Astrocyte (in vitro differentiated cells and primary cell): ENCODE results near the gene TEX10. TPM values are rescaled to one million over a fixed set of nuclear protein-coding genes. Genes with fewer than 3 reads are reported as not detected.

ENCODE experiments used
- DNase-seq: peaks from one replicate; pipeline ENCODE4 v3.0.0-alpha.2; 2010; ENCODE audit warnings: low read depth
- FAIRE-seq: peaks from 2 replicates; lab custom pipeline; 2011; peaks lifted over from hg19 to GRCh38; lab: Jason Lieb, UNC
- H2AFZ ChIP-seq: 2 replicates; pipeline ENCODE4 v1.6.0; 2012; ENCODE audit warnings: low read depth, low read length, inconsistent platforms
- H3K27ac ChIP-seq: 2 replicates; pipeline ENCODE4 v1.5.1; 2011; ENCODE audit warnings: low read depth, low read length, inconsistent platforms
- H3K27me3 ChIP-seq: 2 replicates; pipeline ENCODE4 v1.6.0; 2011; ENCODE audit warnings: low read length, inconsistent platforms; ENCODE audit not compliant: insufficient read depth
- H3K36me3 ChIP-seq: 2 replicates; pipeline ENCODE4 v1.5.1; 2011; ENCODE audit warnings: low read length, inconsistent platforms; ENCODE audit not compliant: insufficient read depth
- H3K4me1 ChIP-seq: 2 replicates; pipeline ENCODE4 v1.5.1; 2011; ENCODE audit warnings: low read length, inconsistent platforms; ENCODE audit not compliant: insufficient read depth
- H3K4me2 ChIP-seq: 2 replicates; pipeline ENCODE4 v1.6.0; 2012; ENCODE audit warnings: low read length, inconsistent platforms
- H3K4me3 ChIP-seq: 2 replicates; pipeline ENCODE4 v1.5.1; 2011; ENCODE audit warnings: low read depth, mild to moderate bottlenecking, low read length, inconsistent platforms; ENCODE audit not compliant: insufficient read depth
- H3K79me2 ChIP-seq: 2 replicates; pipeline ENCODE4 v1.6.0; 2012; ENCODE audit warnings: mild to moderate bottlenecking, low read length, inconsistent platforms; ENCODE audit not compliant: insufficient read depth
- H3K9ac ChIP-seq: 2 replicates; pipeline ENCODE4 v1.6.0; 2012; ENCODE audit warnings: mild to moderate bottlenecking, low read length, inconsistent platforms
- H3K9me3 ChIP-seq: 2 replicates; pipeline ENCODE4 v1.5.1; 2012; ENCODE audit warnings: low read depth, mild to moderate bottlenecking, low read length, inconsistent platforms; ENCODE audit not compliant: insufficient read depth
- H4K20me1 ChIP-seq: 2 replicates; pipeline ENCODE4 v1.6.0; 2012; ENCODE audit warnings: low read length, inconsistent platforms; ENCODE audit not compliant: insufficient read depth
- H3K27ac Mint-ChIP-seq: one replicate; pipeline ENCODE4 v1.8.0; 2021; ENCODE audit warnings: mild to moderate bottlenecking, mixed read lengths; ENCODE audit not compliant: unreplicated experiment
- H3K27me3 Mint-ChIP-seq: one replicate; pipeline ENCODE4 v1.8.0; 2021; ENCODE audit warnings: low read depth, mixed read lengths; ENCODE audit not compliant: unreplicated experiment
- H3K36me3 Mint-ChIP-seq: one replicate; pipeline ENCODE4 v1.8.0; 2021; ENCODE audit warnings: low read depth, mixed read lengths; ENCODE audit not compliant: unreplicated experiment
- H3K4me1 Mint-ChIP-seq: one replicate; pipeline ENCODE4 v1.8.0; 2021; ENCODE audit warnings: low read depth, mixed read lengths; ENCODE audit not compliant: unreplicated experiment
- H3K4me3 Mint-ChIP-seq: one replicate; pipeline ENCODE4 v1.8.0; 2021; ENCODE audit warnings: mild to moderate bottlenecking, moderate library complexity, mixed read lengths; ENCODE audit not compliant: unreplicated experiment
- H3K9me3 Mint-ChIP-seq: one replicate; pipeline ENCODE4 v1.8.0; 2021; ENCODE audit warnings: mild to moderate bottlenecking, mixed read lengths; ENCODE audit not compliant: unreplicated experiment
- EZH2 ChIP-seq: IDR thresholded peaks from 2 replicates; pipeline ENCODE4 v1.6.1; 2012; ENCODE audit warnings: mild to moderate bottlenecking, low read length, inconsistent platforms; ENCODE audit not compliant: insufficient read depth
- total RNA-seq: library from RNA; stranded (reverse); gene quantifications from 2 replicates; pipeline ENCODE4 v1.2.1, GENCODE V29; 2021
- TF ChIP-seq, protein P1 (sequence below): IDR thresholded peaks from 2 replicates; pipeline ENCODE4 v1.5.1; 2011; ENCODE audit warnings: low read depth, mild to moderate bottlenecking, inconsistent platforms, low read length, moderate library complexity; ENCODE audit not compliant: insufficient read depth

Gene TEX10
- total RNA-seq, 1 donor from 2014 or later: 35.1 TPM

DNA sequence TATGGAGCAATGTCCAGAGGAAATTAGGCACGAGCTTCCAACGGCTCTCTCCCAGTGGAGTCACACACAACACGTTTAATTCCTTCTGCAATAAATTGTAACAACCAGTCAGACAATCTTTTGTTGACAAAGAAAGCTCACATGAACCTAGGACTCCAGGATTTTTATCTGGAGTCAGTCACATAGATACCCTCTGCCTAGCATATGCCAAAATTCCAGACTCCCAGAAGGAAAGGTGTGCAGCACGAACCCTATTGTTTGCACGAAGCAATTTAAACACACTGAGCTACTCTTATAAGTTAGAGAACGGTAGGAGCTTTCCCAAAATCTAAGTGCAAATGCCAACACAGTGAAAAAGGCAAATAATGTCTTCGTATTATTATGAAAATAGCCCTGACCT, 67.1 kb downstream of the TEX10 start:
- no peak overlapping the region for H3K9ac ChIP-seq
- no peak overlapping the region for H3K4me3 Mint-ChIP-seq
- no peaks in the 10 kb centered on the region for H3K79me2 ChIP-seq
- no peak overlapping the region for H2AFZ ChIP-seq
- H3K9me3 ChIP-seq: no peaks in the 10 kb centered on the region
- H3K4me3 ChIP-seq: no peak overlapping the region
- no peak overlapping the region for H3K4me2 ChIP-seq
- no peak overlapping the region for H3K27ac ChIP-seq
- peaks cover 3% of the 10 kb centered on the region for H3K9me3 Mint-ChIP-seq
- no peak overlapping the region for H3K27ac Mint-ChIP-seq
- FAIRE-seq (no peak), DNase-seq (no peak)
- peaks cover 3% of the 10 kb centered on the region for H3K4me1 Mint-ChIP-seq
- no peaks in the 10 kb centered on the region for H3K4me1 ChIP-seq
- TF ChIP-seq, protein P1, sequence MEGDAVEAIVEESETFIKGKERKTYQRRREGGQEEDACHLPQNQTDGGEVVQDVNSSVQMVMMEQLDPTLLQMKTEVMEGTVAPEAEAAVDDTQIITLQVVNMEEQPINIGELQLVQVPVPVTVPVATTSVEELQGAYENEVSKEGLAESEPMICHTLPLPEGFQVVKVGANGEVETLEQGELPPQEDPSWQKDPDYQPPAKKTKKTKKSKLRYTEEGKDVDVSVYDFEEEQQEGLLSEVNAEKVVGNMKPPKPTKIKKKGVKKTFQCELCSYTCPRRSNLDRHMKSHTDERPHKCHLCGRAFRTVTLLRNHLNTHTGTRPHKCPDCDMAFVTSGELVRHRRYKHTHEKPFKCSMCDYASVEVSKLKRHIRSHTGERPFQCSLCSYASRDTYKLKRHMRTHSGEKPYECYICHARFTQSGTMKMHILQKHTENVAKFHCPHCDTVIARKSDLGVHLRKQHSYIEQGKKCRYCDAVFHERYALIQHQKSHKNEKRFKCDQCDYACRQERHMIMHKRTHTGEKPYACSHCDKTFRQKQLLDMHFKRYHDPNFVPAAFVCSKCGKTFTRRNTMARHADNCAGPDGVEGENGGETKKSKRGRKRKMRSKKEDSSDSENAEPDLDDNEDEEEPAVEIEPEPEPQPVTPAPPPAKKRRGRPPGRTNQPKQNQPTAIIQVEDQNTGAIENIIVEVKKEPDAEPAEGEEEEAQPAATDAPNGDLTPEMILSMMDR: no peak
- TF ChIP-seq EZH2: no peak
- H3K36me3 ChIP-seq: peaks cover 1% of the 10 kb centered on the region
- H4K20me1 ChIP-seq: no peaks in the 10 kb centered on the region
- no peaks in the 10 kb centered on the region for H3K27me3 Mint-ChIP-seq
- peaks cover 31% of the 10 kb centered on the region for H3K36me3 Mint-ChIP-seq
- H3K27me3 ChIP-seq: no peaks in the 10 kb centered on the region

DNA sequence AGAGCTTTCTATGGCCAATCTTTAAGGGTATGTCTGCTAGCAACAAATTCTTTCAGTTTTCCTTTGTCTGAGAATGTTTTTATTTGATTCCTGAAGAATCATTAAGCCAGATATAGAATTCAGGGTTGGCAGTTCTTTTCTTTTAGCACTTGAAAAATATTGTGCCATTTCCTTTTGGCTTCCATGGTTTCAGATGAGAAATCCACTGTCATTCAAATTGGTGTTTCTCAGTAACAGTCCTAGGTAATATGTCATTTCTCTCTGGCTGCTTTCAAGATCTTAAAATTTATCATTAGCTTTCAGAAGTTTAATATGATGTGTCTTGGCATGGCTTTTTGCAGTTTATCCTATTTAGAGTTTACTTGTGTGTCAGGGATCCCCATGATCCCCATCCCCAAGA, 67.7 kb downstream of the TEX10 start:
- Histone ChIP-seq H4K20me1 (no peaks in the 10 kb centered on the region), H3K4me3 (no peak overlapping the region), H3K79me2 (no peaks in the 10 kb centered on the region), H3K9ac (no peak overlapping the region), H3K9me3 (no peaks in the 10 kb centered on the region), H3K27me3 (no peaks in the 10 kb centered on the region), H3K36me3 (no peaks in the 10 kb centered on the region), H3K4me1 (no peaks in the 10 kb centered on the region), H3K4me2 (no peak overlapping the region), H3K27ac (no peak overlapping the region), H2AFZ (no peak overlapping the region)
- DNase-seq (no peak), FAIRE-seq (no peak)
- Mint-ChIP-seq H3K27ac (no peak overlapping the region), H3K27me3 (no peaks in the 10 kb centered on the region), H3K36me3 (peaks cover 29% of the 10 kb centered on the region), H3K9me3 (peaks cover 3% of the 10 kb centered on the region), H3K4me1 (peaks cover 3% of the 10 kb centered on the region), H3K4me3 (no peak overlapping the region)
- no peak for TF ChIP-seq EZH2
- TF ChIP-seq, protein P1: no peak

DNA sequence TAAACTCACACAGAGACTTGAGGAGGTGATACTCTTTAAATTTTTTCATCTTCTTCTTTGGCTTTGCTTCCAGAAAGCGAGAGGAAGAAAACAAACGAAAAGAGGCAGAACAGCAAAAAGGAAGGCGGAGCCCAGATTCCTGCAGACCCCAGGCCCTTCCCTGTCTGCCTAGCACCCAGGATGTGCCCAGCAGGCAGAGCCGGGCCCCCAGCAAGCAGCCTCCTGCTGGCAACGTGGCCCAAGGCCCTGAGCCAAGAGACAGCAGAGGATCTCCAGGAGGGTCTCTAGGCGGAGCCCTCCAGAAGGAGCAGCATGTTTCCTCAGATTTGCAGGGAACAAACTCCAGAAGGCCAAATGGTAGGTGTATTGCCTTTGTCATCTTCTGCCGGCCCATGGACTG, 68.5 kb downstream of the TEX10 start:
- no peaks in the 10 kb centered on the region for H3K36me3 ChIP-seq
- H3K4me1 ChIP-seq: no peaks in the 10 kb centered on the region
- DNase-seq: no peak
- no peaks in the 10 kb centered on the region for H3K27me3 ChIP-seq
- Mint-ChIP-seq H3K27me3 (no peaks in the 10 kb centered on the region), H3K9me3 (peaks cover 3% of the 10 kb centered on the region), H3K4me1 (peaks cover 3% of the 10 kb centered on the region), H3K4me3 (no peak overlapping the region), H3K36me3 (peaks cover 29% of the 10 kb centered on the region), H3K27ac (no peak overlapping the region)
- H3K79me2 ChIP-seq: no peaks in the 10 kb centered on the region
- no peak overlapping the region for H3K4me3 ChIP-seq
- TF ChIP-seq EZH2: no peak
- TF ChIP-seq, protein P1: no peak
- H3K9me3 ChIP-seq: no peaks in the 10 kb centered on the region
- no peak overlapping the region for H3K4me2 ChIP-seq
- no peak for FAIRE-seq
- no peaks in the 10 kb centered on the region for H4K20me1 ChIP-seq
- H3K27ac ChIP-seq: no peak overlapping the region
- H2AFZ ChIP-seq: no peak overlapping the region
- no peak overlapping the region for H3K9ac ChIP-seq
